TTC549 (cell line): Measurements from ENCODE around the gene ZMYM3.

ENCODE experiments used
- FAIRE-seq: peaks from 2 replicates; lab custom pipeline; 2012; peaks lifted over from hg19 to GRCh38; lab: Jason Lieb, UNC

ZMYM3 gene

DNA sequence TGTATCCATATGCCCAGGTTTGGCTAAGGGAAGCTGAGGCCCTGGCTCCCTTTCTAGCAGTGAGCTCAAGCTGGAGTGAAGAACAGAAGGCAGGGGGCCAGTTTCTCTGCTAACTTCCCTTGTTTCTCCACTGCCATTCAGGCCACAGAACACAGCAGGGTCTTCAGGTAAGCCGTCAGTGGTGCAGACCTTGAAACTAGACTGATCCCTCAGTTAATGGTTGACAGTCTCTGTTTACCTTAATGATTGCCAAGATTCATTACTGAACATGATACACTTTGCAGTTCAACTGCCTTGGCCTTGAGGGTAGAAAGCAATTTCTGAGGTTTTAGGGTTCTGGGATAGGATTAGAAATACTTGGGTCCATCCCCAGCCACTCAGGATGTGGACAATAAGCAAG lies 39.8 kb downstream of the ZMYM3 start:
- no peak for FAIRE-seq

DNA sequence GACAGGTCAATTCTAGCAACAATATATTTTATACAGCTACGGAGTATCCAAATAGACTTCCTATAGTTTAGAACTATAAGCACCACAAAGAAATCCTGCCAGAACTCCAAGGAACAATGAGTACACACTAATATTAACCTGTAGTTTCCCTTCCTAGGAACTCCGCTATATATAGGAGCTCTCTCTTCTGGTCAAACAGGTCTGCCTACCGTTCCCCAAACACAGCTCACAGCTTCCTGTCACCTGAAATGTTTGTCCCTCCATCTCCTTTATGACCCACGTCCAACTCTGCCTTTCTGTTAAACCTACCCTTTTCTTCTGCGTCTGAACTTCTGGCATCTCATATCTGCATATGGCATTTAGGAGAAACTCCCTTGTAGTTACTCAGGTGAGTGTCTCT lies 41.4 kb downstream of the ZMYM3 start:
- FAIRE-seq: no peak

DNA sequence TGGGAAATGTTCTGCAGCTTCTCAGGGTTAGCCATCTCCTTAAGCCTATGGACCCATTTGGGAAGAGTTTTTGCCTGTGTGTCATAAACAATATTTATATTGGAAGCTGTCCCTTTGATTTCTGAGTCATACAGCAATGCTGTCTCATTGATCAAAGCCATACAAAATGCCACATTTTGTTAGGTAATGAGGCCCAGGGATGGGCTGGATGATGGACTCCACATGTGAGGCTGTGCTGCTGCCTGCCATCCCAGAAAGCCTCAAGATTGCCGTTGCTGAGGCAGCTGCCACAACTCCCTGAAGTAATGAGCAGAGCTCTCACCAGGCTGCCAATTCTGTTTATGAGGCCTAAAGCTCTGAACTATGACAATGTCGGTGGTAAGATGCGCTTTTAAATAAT lies 43.1 kb downstream of the ZMYM3 start:
- FAIRE-seq: no peak

DNA sequence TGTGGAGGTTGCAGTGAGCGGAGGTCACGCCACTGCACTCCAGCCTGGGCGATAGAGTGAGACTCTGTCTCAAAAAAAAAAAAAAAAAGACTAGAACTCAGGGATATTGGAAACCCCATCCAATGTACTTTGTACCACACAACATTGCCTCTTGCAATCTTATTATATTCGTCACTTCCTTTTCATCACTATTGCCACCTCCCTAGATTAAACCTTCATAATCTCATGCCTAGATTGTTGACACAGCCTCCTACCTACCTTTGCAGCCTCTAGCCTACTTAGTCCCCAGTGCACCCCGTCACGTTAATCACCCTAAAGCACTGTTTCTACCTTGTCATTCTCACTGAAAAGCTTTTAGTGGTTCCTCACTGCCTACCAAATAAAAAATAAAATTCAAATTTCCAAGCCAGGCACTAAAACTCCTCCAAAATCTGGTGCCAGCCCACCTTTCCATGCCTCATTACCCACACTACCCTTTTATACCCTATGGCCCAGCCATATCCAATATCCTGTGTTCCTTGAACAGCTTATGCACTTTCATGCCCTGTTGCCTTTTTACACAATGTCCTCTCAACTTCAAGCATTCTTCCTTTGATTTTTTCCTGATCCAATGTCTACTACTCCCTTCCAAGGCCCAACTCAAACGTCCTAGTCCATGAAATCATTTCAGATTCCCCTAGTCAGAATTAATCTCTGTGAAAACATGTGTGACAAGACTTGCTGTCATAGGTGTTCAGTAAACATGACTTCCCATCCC lies 54.5 kb downstream of the ZMYM3 start:
- FAIRE-seq: no peak

DNA sequence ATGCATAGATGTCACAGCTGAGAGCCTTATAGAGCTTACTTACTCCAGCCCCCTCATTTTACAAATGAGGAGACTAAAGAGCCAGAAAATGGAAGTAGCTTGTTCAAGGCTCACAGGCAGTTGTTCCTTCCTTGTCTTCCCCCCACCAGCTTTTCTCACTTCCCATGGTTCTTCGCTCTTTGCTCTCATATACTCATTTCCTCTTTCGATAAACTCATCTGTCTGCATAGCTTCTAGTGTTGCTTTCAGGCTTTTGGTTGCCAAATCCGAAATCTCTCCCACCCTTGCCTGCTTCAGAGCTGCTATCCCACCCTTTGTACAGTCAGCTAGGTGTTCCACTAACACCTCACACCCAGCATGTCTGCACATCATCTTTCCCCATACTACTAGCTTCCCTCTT lies 55.9 kb downstream of the ZMYM3 start:
- no peak for FAIRE-seq

DNA sequence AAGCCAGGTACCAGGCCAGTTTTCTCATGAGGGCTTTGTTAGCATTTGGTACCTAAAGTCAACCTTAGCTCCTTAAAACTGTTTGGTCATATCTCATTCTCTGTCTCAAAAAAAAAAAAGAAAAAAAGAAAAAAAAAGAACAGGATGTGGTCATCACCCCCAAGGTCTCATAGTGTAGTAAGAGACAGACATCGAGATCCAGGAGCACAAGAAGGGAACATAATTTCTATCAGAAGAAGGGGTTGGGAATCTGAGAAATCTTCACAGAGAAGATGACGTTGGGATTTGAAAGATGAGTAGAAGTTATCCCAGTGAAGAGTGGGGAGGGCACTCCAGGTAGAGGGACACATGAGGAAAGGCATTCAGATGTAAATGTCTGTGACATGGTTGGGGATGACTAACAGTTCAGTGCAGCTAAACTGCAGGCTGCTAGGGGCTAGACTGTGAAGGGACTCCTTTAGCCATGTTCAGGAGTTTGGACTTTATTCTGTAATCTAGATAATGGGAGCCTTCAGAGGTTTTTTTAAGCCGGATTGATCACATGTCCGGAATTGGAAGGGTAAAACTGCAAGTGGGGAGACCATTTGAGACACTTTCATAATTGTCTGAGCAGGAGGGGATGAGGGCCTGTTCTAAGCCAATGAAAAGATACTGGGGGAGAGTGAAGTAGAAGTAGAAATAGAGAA lies 57.8 kb downstream of the ZMYM3 start:
- FAIRE-seq: no peak

DNA sequence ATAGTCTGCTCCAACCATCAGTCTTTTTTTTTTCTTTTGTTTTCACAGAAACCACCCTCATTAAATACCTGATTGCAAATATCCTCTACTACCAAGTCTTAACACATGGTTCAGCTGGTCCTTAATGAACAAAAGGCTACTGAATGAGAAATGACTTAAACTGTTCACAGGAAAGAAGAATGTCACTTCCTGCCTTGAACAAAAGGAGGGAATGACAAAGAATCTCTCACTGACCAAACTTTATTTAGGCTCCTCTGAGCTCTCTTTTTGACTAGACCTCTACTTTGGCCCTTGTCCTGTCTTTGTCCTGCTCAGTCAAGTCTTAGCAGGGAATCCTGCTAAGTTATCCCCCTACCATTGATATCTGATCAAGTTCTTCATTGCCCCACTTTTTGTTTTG lies 62.7 kb downstream of the ZMYM3 start:
- FAIRE-seq: no peak
